ENCODE data around the gene MACROD2.

DNA sequence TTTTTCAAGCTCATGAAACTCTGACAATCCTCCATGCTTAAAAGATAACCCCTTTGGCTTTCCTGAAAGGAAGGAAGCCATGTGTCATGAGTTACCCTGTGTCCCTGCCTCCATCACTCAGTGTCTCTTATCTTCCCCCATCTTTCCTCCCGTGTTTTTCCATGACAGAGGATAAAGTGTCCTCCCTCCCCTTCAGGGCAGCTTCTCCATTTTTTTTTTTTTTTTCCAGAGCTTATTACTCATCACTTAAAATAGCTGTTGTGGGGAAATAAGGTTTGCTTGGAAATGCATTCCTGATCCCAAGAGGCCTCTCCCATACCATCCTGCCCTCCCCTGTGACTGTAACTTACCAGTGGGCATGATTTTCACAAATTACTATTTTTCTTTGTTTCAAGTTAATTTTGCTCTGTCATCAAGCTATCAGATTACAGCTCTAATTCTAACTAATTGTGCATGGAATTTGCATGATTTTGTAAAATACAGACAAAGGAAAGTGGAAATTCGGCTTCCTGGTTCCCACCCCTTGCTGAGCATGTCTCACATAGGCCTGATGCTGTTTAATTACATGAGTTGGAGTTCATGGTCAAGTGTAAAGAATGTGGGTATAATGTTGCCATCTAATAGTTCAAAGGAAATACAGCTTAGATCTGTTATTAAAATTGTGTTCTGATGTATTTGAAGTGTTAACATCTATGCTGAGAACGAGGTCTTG is 956.5 kb downstream of the MACROD2 start:
- TF ChIP-seq CTCF (conservative IDR thresholded peaks at IDR 0.05; ENCODE audit: low read depth, low read length) (no peak), RFX5 (IDR thresholded peaks at IDR 0.05; ENCODE audit: low read depth, low read length) (no peak), POLR2A (IDR thresholded peaks at IDR 0.05; ENCODE audit: low read depth, low read length) (no peak), CHD1 (IDR thresholded peaks at IDR 0.05; ENCODE audit: low read depth, low read length) (no peak), CEBPB (IDR thresholded peaks at IDR 0.05; ENCODE audit: low read depth, low read length) (no peak), SMC3 (IDR thresholded peaks at IDR 0.05; ENCODE audit: low read depth, low read length) (no peak)
- TF ChIP-seq, protein P1, sequence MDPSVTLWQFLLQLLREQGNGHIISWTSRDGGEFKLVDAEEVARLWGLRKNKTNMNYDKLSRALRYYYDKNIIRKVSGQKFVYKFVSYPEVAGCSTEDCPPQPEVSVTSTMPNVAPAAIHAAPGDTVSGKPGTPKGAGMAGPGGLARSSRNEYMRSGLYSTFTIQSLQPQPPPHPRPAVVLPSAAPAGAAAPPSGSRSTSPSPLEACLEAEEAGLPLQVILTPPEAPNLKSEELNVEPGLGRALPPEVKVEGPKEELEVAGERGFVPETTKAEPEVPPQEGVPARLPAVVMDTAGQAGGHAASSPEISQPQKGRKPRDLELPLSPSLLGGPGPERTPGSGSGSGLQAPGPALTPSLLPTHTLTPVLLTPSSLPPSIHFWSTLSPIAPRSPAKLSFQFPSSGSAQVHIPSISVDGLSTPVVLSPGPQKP (IDR thresholded peaks at IDR 0.05; ENCODE audit: borderline replicate concordance, low read depth, low read length), result no peak
- TF ChIP-seq, protein P2, sequence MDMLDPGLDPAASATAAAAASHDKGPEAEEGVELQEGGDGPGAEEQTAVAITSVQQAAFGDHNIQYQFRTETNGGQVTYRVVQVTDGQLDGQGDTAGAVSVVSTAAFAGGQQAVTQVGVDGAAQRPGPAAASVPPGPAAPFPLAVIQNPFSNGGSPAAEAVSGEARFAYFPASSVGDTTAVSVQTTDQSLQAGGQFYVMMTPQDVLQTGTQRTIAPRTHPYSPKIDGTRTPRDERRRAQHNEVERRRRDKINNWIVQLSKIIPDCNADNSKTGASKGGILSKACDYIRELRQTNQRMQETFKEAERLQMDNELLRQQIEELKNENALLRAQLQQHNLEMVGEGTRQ (IDR thresholded peaks at IDR 0.05; ENCODE audit: low read depth, low read length), result no peak

All from IMR-90 (cell line).